ENCODE measurements around the gene SAMD14. TPM values are rescaled to one million over a fixed set of nuclear protein-coding genes. Genes with fewer than 3 reads are reported as not detected.

The SAMD14 gene
- total and polyA plus RNA-seq, 7 donors: 0.55 to 2.7 (median 1.0) TPM

DNA sequence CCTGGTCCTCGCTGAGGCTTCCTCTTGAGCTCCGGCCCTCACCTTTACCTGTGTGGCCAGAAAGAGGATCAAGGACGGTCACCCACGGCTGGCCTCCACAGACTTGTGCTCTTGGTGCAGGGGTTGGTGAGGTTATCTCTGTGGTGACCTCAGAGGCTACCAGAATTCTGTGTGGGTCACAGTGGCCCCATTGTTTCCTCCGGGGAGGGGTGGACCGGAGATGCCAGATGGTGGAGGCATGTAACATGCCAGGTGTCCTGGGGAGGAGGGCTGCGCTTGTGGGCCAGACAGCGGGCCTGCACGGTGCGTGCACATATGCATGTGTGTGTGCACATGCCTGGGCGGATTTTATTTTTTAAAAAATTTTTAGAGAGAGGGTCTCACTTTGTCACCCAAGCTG is 42.2 kb upstream of the SAMD14 start:
- 41 to 79% (median 54%) methylated on average over 11 of the region's 11 CpGs for WGBS, 3 donors

DNA sequence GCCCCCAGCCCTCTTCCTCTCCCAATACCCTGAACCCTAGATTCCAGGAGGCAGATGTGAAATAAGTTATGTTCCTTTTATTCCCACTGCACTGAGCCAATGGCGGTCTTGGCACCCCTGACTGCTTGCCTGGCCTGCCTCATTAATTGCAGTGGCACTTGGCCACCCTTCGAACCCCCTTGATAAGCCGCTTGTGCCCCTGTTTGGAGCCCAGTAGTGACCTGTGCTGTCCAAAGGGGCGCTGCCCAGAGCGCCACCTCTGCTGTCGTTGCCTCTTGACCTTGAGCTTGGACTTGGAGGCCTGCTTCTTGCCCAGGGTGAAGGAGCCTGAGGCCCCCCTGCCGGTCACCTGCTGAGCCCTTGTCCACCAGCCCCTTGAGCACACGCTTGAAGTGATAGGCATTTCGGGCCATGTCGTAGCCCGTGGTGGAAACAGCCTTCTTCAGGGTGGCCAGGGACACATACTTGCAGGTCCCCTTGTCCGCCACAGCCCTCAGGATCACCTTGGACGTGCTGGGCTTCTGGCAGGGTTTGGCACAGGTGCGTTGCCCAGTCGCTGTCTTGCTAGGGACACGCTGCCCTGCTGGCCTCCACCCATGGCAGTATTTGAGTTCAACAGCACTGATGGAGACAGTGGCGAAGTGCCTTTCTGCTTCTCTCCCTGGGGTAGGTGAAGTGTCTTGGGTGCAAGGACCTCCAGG is 41.6 kb upstream of the SAMD14 start:
- TF ChIP-seq, protein P1, sequence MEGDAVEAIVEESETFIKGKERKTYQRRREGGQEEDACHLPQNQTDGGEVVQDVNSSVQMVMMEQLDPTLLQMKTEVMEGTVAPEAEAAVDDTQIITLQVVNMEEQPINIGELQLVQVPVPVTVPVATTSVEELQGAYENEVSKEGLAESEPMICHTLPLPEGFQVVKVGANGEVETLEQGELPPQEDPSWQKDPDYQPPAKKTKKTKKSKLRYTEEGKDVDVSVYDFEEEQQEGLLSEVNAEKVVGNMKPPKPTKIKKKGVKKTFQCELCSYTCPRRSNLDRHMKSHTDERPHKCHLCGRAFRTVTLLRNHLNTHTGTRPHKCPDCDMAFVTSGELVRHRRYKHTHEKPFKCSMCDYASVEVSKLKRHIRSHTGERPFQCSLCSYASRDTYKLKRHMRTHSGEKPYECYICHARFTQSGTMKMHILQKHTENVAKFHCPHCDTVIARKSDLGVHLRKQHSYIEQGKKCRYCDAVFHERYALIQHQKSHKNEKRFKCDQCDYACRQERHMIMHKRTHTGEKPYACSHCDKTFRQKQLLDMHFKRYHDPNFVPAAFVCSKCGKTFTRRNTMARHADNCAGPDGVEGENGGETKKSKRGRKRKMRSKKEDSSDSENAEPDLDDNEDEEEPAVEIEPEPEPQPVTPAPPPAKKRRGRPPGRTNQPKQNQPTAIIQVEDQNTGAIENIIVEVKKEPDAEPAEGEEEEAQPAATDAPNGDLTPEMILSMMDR (IDR thresholded peaks at IDR 0.05): no peak
- Histone ChIP-seq H3K4me1 (peaks cover 59% of the 10 kb centered on the region), H3K27ac (peak overlapping the region; percentile 80), H3K9me3 (no peaks in the 10 kb centered on the region), H3K36me3 (ENCODE audit: insufficient read depth in 1 of 2, low read depth in 1 of 2) (peaks cover 0 to 69% of the 10 kb centered on the region in 2 donors), H3K27me3 (ENCODE audit: insufficient read depth in 3 of 3, low read length in 2 of 3) (no peaks in the 10 kb centered on the region), H3K4me3 (no peak overlapping the region)
- WGBS, 3 donors: 42 to 65% (median 49%) methylated on average over 17 of the region's 17 CpGs
- ATAC-seq (peak in 1 of 4 donors; percentile 6), DNase-seq (peak; percentile 14 to 50)
- intact Hi-C loops (cut with DNase I): loop anchor here in 1 of 2 donors (5.0 kb wide), 1 partner anchor 54 kb away; no protein-coding TSS in a partner anchor

More for the DNA sequence above, 42.2 kb upstream of the SAMD14 start:
- peaks cover 0 to 72% of the 10 kb centered on the region in 2 donors for H3K36me3 ChIP-seq (ENCODE audit: insufficient read depth in 1 of 2, low read depth in 1 of 2)
- H3K4me3 ChIP-seq: no peak overlapping the region
- intact Hi-C loops (cut with DNase I): loop anchor here in 1 of 2 donors (5.0 kb wide), 1 partner anchor 55 kb away; no protein-coding TSS in a partner anchor
- ATAC-seq: no peak
- H3K27me3 ChIP-seq (ENCODE audit: insufficient read depth in 3 of 3, low read length in 2 of 3): no peaks in the 10 kb centered on the region
- peak overlapping the region; percentile 80 for H3K27ac ChIP-seq
- peak; percentile 12 to 47 for DNase-seq
- TF ChIP-seq, protein P1 (IDR thresholded peaks at IDR 0.05): no peak
- H3K4me1 ChIP-seq: peaks cover 64% of the 10 kb centered on the region
- no peaks in the 10 kb centered on the region for H3K9me3 ChIP-seq

DNA sequence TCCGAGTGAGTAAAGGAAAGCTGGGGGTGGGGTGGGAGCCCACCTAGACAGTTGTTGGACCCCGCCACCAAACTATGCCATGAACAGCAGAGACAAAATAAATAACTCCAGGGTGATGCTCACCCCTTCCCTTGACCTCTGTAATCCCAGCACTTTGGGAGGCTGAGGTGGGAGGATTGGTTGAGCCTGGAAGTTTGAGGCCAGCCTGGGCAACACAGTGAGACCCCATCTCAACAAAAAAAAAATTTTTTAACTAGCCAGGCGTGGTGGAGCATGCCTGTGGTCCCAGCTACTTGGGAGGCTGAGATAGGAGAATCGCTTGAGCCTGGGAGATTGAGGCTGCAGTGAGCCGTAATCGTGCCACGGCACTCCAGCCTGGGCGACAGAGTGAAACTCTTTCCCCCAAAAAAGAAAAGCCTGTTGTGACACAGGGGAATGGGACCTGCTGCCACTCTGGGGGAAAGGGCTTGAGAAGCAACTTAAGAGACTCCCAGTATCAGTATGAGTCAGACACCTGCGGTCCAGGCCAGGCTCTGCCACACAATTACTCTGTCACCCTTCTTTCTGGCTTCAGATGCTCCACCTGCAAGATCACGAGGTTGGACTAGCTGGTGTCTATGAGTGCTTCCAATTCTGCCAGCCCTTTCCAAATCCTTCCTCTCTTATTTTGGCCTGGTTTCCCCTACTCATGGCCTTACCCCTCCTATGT is 40.9 kb upstream of the SAMD14 start:
- Histone ChIP-seq H3K4me1 (peaks cover 53% of the 10 kb centered on the region), H3K9me3 (no peaks in the 10 kb centered on the region), H3K27ac (peak overlapping the region; percentile 80), H3K4me3 (no peak overlapping the region), H3K27me3 (ENCODE audit: insufficient read depth in 3 of 3, low read length in 2 of 3) (no peaks in the 10 kb centered on the region), H3K36me3 (ENCODE audit: insufficient read depth in 1 of 2, low read depth in 1 of 2) (peaks cover 0 to 62% of the 10 kb centered on the region in 2 donors)
- TF ChIP-seq, protein P1 (IDR thresholded peaks at IDR 0.05): no peak
- DNase-seq: peak; percentile 35 to 71
- intact Hi-C loops (cut with DNase I): loop anchor here in 1 of 2 donors (5.0 kb wide), 1 partner anchor 54 kb away; no protein-coding TSS in a partner anchor
- ATAC-seq: peak; percentile 60 to 69 (median 66)
- WGBS, 3 donors: 77 to 83% (median 79%) methylated on average over 10 of the region's 10 CpGs

DNA sequence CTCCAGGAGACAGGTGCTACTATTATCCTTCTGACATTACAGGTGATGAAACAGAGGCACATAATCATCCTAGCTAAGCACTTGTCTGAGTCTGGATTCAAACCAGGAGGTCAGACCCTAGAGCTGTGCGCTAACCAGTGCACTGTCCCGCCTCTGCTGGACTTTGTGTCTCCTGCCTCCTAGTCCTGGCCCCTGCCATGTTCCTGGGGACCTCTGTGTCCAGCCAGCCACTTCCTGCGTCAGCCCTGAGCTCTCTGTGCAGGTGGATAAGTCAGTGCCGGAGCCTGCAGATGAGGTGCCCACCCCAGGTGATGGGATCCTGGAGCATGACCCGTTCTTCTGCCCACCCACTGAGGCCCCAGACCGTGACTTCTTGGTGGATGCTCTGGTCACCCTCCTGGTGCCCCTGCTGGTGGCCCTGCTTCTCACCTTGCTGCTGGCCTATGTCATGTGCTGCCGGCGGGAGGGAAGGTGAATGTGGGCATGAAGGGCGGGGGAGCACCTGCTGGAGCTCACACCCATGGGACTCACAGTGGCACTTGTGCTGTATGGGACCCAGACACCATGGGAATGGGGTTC is 40.0 kb upstream of the SAMD14 start:
- peak in 2 of 4 donors; percentile 35 to 47 for ATAC-seq
- Histone ChIP-seq H3K4me1 (peaks cover 56% of the 10 kb centered on the region), H3K36me3 (ENCODE audit: insufficient read depth in 1 of 2, low read depth in 1 of 2) (peaks cover 0 to 54% of the 10 kb centered on the region in 2 donors), H3K9me3 (no peaks in the 10 kb centered on the region), H3K27me3 (ENCODE audit: insufficient read depth in 3 of 3, low read length in 2 of 3) (no peaks in the 10 kb centered on the region), H3K4me3 (no peak overlapping the region), H3K27ac (peak overlapping the region; percentile 80)
- TF ChIP-seq, protein P1 (IDR thresholded peaks at IDR 0.05): no peak
- peak; percentile 27 to 54 for DNase-seq
- WGBS, 3 donors: 68 to 78% (median 75%) methylated on average over 9 of the region's 9 CpGs
- intact Hi-C loops (cut with DNase I): loop anchor here (5.0 kb wide), 3 partner anchors 38 to 73 kb away; partner anchors contain the start of genes SAMD14 (in 2 of the 2) and PDK2 (in 1 of the 2)

All from psoas muscle (tissue), 8 donors.